Calu3 (cell line): Measurements from ENCODE around the gene KMT5C. TPM values are rescaled to one million over a fixed set of nuclear protein-coding genes. Genes with fewer than 3 reads are reported as not detected.
A peak's percentile ranks its signal among the peaks of the same experiment; 100 is the strongest.

Experiments
- BruUV-seq: library from RNA; stranded (reverse); fragments of 400-500 nt; replicated peaks from 2 replicates; lab custom pipeline; 2021; lab: Mats Ljungman, UMichigan
- CTCF ChIA-PET: fragments of 300-600 bp; sonication (Branson Sonifier 250); formaldehyde crosslinking; loops from one replicate; lab custom pipeline; 2022; ENCODE audit warnings: antibody characterized with exemption; lab: Charles Lee
- DNase-seq: peaks from one replicate; pipeline ENCODE4 v3.0.0; 2022
- H3K27ac Mint-ChIP-seq: one replicate; pipeline ENCODE4 v1.8.0; 2022; ENCODE audit warnings: mixed read lengths; ENCODE audit not compliant: unreplicated experiment
- H3K27me3 Mint-ChIP-seq: one replicate; pipeline ENCODE4 v1.8.0; 2022; ENCODE audit warnings: mixed read lengths; ENCODE audit not compliant: unreplicated experiment
- H3K36me3 Mint-ChIP-seq: one replicate; pipeline ENCODE4 v1.8.0; 2022; ENCODE audit warnings: mild to moderate bottlenecking, moderate library complexity, mixed read lengths; ENCODE audit not compliant: insufficient read depth, unreplicated experiment
- H3K4me1 Mint-ChIP-seq: one replicate; pipeline ENCODE4 v1.8.0; 2022; ENCODE audit warnings: mild to moderate bottlenecking, low read depth, mixed read lengths; ENCODE audit not compliant: unreplicated experiment
- H3K4me3 Mint-ChIP-seq: one replicate; pipeline ENCODE4 v1.8.0; 2022; ENCODE audit warnings: mild to moderate bottlenecking, low read depth, moderate library complexity, mixed read lengths; ENCODE audit not compliant: unreplicated experiment
- H3K9me3 Mint-ChIP-seq: one replicate; pipeline ENCODE4 v1.8.0; 2022; ENCODE audit warnings: low read depth, mixed read lengths; ENCODE audit not compliant: unreplicated experiment
- intact Hi-C: fragments of 100-400 bp; cut with micrococcal nuclease; formaldehyde crosslinking; loops from one replicate; pipeline ENCODE4 v1.10.0; 2022; ENCODE audit not compliant: unreplicated experiment
- total RNA-seq: library from RNA; stranded (reverse); gene quantifications from 2 replicates; pipeline ENCODE4 v1.2.3, GENCODE V29; 2022
- TF ChIP-seq, protein P1 (sequence below): fragments of 200-600 bp; IDR thresholded peaks from one replicate; pipeline ENCODE4 v1.8.0; 2022; ENCODE audit warnings: antibody characterized with exemption; ENCODE audit not compliant: unreplicated experiment

The KMT5C gene
- total RNA-seq, 1 experiment from 2014 or later: 23.5 TPM

GRCh38 chr19:55368701-55369563, 29.3 kb downstream of the KMT5C start:
- Mint-ChIP-seq H3K36me3 (peaks cover 29% of the 10 kb centered on the region), H3K27me3 (peaks cover 97% of the 10 kb centered on the region), H3K4me1 (peaks cover 25% of the 10 kb centered on the region), H3K4me3 (peak overlapping the region; percentile 68), H3K9me3 (no peaks in the 10 kb centered on the region), H3K27ac (peak overlapping the region; percentile 16)
- CTCF ChIA-PET: interaction anchor here (0.6 to 1.2 kb wide), 4 partner anchors 15 to 252 kb away, joined by 3 to 8 read pairs (median 4); partner anchors contain the start of genes KMT5C, PPP1R12C and TMEM238
- TF ChIP-seq, protein P1, sequence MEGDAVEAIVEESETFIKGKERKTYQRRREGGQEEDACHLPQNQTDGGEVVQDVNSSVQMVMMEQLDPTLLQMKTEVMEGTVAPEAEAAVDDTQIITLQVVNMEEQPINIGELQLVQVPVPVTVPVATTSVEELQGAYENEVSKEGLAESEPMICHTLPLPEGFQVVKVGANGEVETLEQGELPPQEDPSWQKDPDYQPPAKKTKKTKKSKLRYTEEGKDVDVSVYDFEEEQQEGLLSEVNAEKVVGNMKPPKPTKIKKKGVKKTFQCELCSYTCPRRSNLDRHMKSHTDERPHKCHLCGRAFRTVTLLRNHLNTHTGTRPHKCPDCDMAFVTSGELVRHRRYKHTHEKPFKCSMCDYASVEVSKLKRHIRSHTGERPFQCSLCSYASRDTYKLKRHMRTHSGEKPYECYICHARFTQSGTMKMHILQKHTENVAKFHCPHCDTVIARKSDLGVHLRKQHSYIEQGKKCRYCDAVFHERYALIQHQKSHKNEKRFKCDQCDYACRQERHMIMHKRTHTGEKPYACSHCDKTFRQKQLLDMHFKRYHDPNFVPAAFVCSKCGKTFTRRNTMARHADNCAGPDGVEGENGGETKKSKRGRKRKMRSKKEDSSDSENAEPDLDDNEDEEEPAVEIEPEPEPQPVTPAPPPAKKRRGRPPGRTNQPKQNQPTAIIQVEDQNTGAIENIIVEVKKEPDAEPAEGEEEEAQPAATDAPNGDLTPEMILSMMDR: no peak
- intact Hi-C loops: no loop called here
- no TSS peak for BruUV-seq
- DNase-seq: peak; percentile 54

GRCh38 chr19:55369653-55370304, 30.1 kb downstream of the KMT5C start:
- BruUV-seq: no TSS peak
- TF ChIP-seq, protein P1: no peak
- intact Hi-C loops: no loop called here
- Mint-ChIP-seq H3K4me3 (peak overlapping the region; percentile 68), H3K36me3 (peaks cover 31% of the 10 kb centered on the region), H3K27me3 (peaks cover 94% of the 10 kb centered on the region), H3K9me3 (no peaks in the 10 kb centered on the region), H3K27ac (peak overlapping the region; percentile 53), H3K4me1 (peaks cover 27% of the 10 kb centered on the region)
- no peak for DNase-seq
- CTCF ChIA-PET: interaction anchor here (0.6 to 1.2 kb wide), 3 partner anchors 8 to 68 kb away, joined by 3 to 4 read pairs (median 3); partner anchors contain the start of gene KMT5C

DNA sequence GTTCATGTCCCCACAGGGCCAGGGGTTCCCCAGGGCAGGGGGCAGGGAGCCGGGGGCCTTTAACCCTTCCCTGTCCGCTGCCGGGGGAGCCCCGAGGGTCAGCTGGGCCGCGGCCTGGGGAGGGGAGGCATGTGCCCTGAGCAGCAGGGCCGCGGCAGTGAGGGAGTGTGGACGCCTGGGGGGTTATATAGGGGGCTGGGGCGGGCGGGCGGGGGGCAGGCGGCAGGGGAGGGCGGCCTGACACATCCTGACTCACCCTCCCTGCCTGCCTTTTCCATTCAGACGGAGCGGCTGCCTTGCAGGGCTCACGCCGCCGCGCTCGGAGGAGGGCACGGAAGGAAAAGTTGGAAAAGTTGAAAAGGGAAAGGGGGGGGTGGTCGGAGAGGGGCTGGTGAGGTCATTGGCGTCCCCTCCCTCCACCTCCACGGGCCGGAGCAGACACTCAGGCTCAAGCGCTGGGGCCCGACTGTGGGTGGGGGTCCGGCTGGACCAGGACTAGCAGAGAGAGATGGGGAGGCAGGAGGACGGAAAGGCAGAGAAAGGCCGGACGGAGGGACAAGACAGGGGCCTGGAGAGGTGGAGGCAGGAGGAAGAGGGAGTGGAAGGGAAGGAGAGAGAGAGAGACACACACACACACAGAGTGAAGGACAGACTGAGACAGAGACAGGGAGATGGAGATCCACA, 30.8 kb downstream of the KMT5C start, which contains the start of gene IL11:
Gene IL11, minus strand, starts transcription at position 159 of the 684 bp plus-strand sequence. Its CDS starts 153 bp downstream, at position 6.
- peaks cover 87% of the 10 kb centered on the region for H3K27me3 Mint-ChIP-seq
- H3K4me1 Mint-ChIP-seq: peaks cover 27% of the 10 kb centered on the region
- BruUV-seq: no TSS peak
- no peaks in the 10 kb centered on the region for H3K9me3 Mint-ChIP-seq
- intact Hi-C loops: no loop called here
- H3K36me3 Mint-ChIP-seq: peaks cover 36% of the 10 kb centered on the region
- CTCF ChIA-PET: interaction anchor here (0.6 kb wide), 1 partner anchor 9 kb away, joined by 3 read pairs; no protein-coding TSS in a partner anchor
- DNase-seq: no peak
- TF ChIP-seq, protein P1: no peak
- peak within 1 kb of the TSS; percentile 68 for H3K4me3 Mint-ChIP-seq
- H3K27ac Mint-ChIP-seq: peak within 1 kb of the TSS; percentile 53
